Stomach (tissue), 4 donors: ENCODE measurements around the gene PSMD1.

Source experiments
- CTCF ChIP-seq, 7 experiments: fragments of 450-650 bp in 4 of 7; fragments of 200-600 bp in 3 of 7; sonication (generic) in 3 of 7; IDR thresholded peaks; one replicate each; pipeline ENCODE4 v1.5.1; 2016 to 2019; ENCODE audit warnings: antibody characterized with exemption in 7 of 7, control low read depth in 2 of 7, mild to moderate bottlenecking in 1 of 7
- EP300 ChIP-seq: sonication (generic); formaldehyde crosslinking; IDR thresholded peaks from one replicate; pipeline ENCODE4 v1.6.1; 2017; ENCODE audit warnings: antibody characterized with exemption

DNA sequence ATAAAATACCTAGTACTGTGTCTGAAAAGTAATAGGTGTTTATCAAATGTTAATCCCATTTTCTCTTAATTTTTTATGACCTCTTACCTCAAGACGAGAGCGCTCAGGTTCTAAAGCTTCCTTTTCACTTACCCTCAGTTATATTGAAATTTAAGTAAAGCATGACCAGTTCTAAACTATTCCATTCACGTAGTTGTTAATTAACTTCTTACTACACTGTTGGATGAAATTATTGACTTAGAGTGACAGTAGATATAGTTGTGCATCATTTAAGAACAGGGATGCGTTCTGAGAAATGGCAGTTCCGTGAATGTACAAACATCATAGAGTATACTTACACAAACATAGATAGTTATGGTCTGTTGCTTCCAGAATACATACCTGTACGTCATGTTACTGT, 88.2 kb downstream of the PSMD1 start:
- no peak for TF ChIP-seq CTCF (IDR thresholded peaks at IDR 0.05)
- no peak for TF ChIP-seq EP300
